Ascending aorta (tissue), 2 donors: ENCODE measurements around the gene ABR. TPM values are rescaled to one million over a fixed set of nuclear protein-coding genes. Genes with fewer than 3 reads are reported as not detected.

ENCODE experiments used
- DNase-seq, 2 donors: peaks; one replicate each; pipeline ENCODE4 v3.0.0-alpha.2; 2019; ENCODE audit warnings: low spot score in 2 of 2
- H3K27ac ChIP-seq, 2 donors: fragments of 200-600 bp; sonication (generic); one replicate each; pipeline ENCODE4 v1.5.1; 2016 to 2017; ENCODE audit warnings: mild to moderate bottlenecking in 1 of 2
- H3K27me3 ChIP-seq: fragments of 200-600 bp; sonication (generic); one replicate; pipeline ENCODE4 v1.5.1; 2017
- H3K36me3 ChIP-seq, 2 donors: fragments of 200-600 bp; sonication (generic); one replicate each; pipeline ENCODE4 v1.5.1; 2016
- H3K4me1 ChIP-seq, 2 donors: fragments of 200-600 bp; sonication (generic); one replicate each; pipeline ENCODE4 v1.5.1; 2016 to 2017; ENCODE audit warnings: mild to moderate bottlenecking in 1 of 2
- H3K4me3 ChIP-seq, 2 donors: fragments of 200-600 bp; sonication (generic); one replicate each; pipeline ENCODE4 v1.5.1; 2016 to 2017; ENCODE audit warnings: mild to moderate bottlenecking in 1 of 2
- H3K9me3 ChIP-seq, 2 donors: fragments of 200-600 bp; sonication (generic); one replicate each; pipeline ENCODE4 v1.5.1; 2016
- intact Hi-C: fragments of 100-400 bp; cut with DNase I; formaldehyde crosslinking; loops from one replicate; pipeline ENCODE4 v1.15.1; 2023
- total RNA-seq: library from RNA; depleted of rRNA; stranded (reverse); fragments of >200 nt; gene quantifications from one replicate; pipeline ENCODE4 v1.1.0, GENCODE V29; 2016
- TF ChIP-seq, protein P1 (sequence below), 3 experiments: fragments of 200-600 bp in 2 of 3; fragments of 450-650 bp in 1 of 3; sonication (generic) in 2 of 3; IDR thresholded peaks; one replicate each; pipeline ENCODE4 v1.5.1; 2016 to 2019; ENCODE audit warnings: antibody characterized with exemption in 3 of 3, mild to moderate bottlenecking in 1 of 3, moderate library complexity in 1 of 3

The ABR gene
- total RNA-seq, 1 donor from 2014 or later = 184 TPM

DNA sequence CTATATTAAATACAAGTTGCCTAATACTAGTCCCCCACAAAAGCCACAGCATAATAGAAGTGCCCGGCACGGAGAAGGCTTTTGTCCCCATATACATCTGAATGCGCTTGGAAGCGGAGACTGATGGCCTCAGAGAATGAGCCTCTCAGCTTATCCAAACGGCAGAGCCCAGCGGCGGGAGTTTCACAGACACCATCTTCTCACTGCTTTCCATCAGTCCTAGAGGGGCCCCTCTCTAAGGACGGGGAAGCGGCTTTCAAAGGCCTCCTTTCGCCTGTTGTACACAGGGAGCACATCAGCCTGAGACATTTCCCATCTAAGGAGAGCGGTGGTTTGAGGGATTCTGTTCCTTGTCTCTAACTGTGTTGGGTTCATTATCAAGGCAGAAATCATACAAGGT is 217.1 kb downstream of the ABR start:
- Histone ChIP-seq H3K4me1 (no peaks in the 10 kb centered on the region), H3K9me3 (no peaks in the 10 kb centered on the region), H3K4me3 (no peak overlapping the region), H3K27me3 (no peaks in the 10 kb centered on the region), H3K27ac (no peak overlapping the region), H3K36me3 (no peaks in the 10 kb centered on the region)
- no peak for DNase-seq
- intact Hi-C loops = no loop called here
- TF ChIP-seq, protein P1, sequence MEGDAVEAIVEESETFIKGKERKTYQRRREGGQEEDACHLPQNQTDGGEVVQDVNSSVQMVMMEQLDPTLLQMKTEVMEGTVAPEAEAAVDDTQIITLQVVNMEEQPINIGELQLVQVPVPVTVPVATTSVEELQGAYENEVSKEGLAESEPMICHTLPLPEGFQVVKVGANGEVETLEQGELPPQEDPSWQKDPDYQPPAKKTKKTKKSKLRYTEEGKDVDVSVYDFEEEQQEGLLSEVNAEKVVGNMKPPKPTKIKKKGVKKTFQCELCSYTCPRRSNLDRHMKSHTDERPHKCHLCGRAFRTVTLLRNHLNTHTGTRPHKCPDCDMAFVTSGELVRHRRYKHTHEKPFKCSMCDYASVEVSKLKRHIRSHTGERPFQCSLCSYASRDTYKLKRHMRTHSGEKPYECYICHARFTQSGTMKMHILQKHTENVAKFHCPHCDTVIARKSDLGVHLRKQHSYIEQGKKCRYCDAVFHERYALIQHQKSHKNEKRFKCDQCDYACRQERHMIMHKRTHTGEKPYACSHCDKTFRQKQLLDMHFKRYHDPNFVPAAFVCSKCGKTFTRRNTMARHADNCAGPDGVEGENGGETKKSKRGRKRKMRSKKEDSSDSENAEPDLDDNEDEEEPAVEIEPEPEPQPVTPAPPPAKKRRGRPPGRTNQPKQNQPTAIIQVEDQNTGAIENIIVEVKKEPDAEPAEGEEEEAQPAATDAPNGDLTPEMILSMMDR (IDR thresholded peaks at IDR 0.05) = no peak

GRCh38 chr17:962166-962565 is 217.6 kb downstream of the ABR start:
- TF ChIP-seq, protein P1 (IDR thresholded peaks at IDR 0.05) = no peak
- no peak overlapping the region for H3K27ac ChIP-seq
- no peaks in the 10 kb centered on the region for H3K4me1 ChIP-seq

GRCh38 chr17:958712-959451 is 220.9 kb downstream of the ABR start:
- intact Hi-C loops = no loop called here
- Histone ChIP-seq H3K9me3 (no peaks in the 10 kb centered on the region), H3K4me3 (no peak overlapping the region), H3K4me1 (no peaks in the 10 kb centered on the region), H3K27ac (no peak overlapping the region), H3K27me3 (no peaks in the 10 kb centered on the region), H3K36me3 (no peaks in the 10 kb centered on the region)
- no peak for DNase-seq
- TF ChIP-seq, protein P1 (IDR thresholded peaks at IDR 0.05) = no peak

More at GRCh38 chr17:962166-962565, 217.6 kb downstream of the ABR start:
- Histone ChIP-seq H3K9me3 (no peaks in the 10 kb centered on the region), H3K4me3 (no peak overlapping the region), H3K27me3 (no peaks in the 10 kb centered on the region), H3K36me3 (no peaks in the 10 kb centered on the region)
- no peak for DNase-seq
- intact Hi-C loops = no loop called here

- Histone ChIP-seq H3K27me3 (no peaks in the 10 kb centered on the region), H3K27ac (no peak overlapping the region), H3K4me3 (no peak overlapping the region), H3K9me3 (no peaks in the 10 kb centered on the region), H3K36me3 (no peaks in the 10 kb centered on the region), H3K4me1 (no peaks in the 10 kb centered on the region)
- intact Hi-C loops = no loop called here
- TF ChIP-seq, protein P1 (IDR thresholded peaks at IDR 0.05) = no peak
- no peak for DNase-seq
Observed at GRCh38 chr17:957856-958421, 221.8 kb downstream of the ABR start.

DNA sequence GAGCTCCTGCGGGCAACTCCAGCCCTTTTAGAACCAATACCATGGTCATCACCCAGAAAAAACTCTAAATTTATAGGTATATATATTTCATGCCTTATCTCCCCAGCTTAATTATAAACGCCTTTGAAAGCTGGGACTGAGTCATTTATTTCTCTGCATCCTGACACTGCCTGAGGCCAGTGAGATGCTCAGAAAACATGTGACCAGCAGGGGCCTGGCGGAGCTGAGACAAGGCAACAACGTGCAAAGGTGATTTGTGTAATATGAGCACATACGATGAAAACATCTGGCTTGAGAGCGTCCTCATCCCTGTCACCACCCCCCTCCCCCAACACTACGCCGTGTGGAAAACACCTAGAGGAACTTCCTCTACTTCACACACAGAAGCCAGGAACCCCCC is 222.9 kb downstream of the ABR start:
- Histone ChIP-seq H3K27me3 (no peaks in the 10 kb centered on the region), H3K4me3 (no peak overlapping the region), H3K9me3 (no peaks in the 10 kb centered on the region), H3K4me1 (peaks cover under 1% of the 10 kb centered on the region in 2 donors), H3K36me3 (no peaks in the 10 kb centered on the region), H3K27ac (no peak overlapping the region)
- intact Hi-C loops = no loop called here
- no peak for DNase-seq
- TF ChIP-seq, protein P1 (IDR thresholded peaks at IDR 0.05) = no peak
